ENCODE data around the gene GCGR. TPM values are rescaled to one million over a fixed set of nuclear protein-coding genes. Genes with fewer than 3 reads are reported as not detected.

The GCGR gene
- total and polyA plus RNA-seq, 2 donors from 2014 or later = 9.3 to 37.2 TPM

GRCh38 chr17:81845361-81845760, 41.4 kb downstream of the GCGR start:
- intact Hi-C loops (cut with DNase I) = no loop called here
- Histone ChIP-seq H3K9me3 (ENCODE audit: control insufficient read depth in 2 of 3, insufficient read depth in 1 of 3, low read length in 3 of 3) (no peaks in the 10 kb centered on the region), H3K27me3 (ENCODE audit: control insufficient read depth, insufficient read depth, low read length) (no peaks in the 10 kb centered on the region), H3K4me3 (ENCODE audit: low read length in 3 of 3) (no peak overlapping the region), H3K36me3 (ENCODE audit: control insufficient read depth in 2 of 3, insufficient read depth in 3 of 3, low read length in 3 of 3) (peaks cover 0 to 37% (median 12%) of the 10 kb centered on the region in 3 donors), H3K9ac (ENCODE audit: low read length in 3 of 3) (no peak overlapping the region), H3K4me1 (ENCODE audit: control insufficient read depth in 2 of 3, insufficient read depth in 2 of 3, low read depth in 1 of 3, low read length in 3 of 3) (no peaks in the 10 kb centered on the region), H3K27ac (ENCODE audit: low read depth in 2 of 2, low read length in 2 of 2) (no peak overlapping the region)
- DNase-seq (no peak), FAIRE-seq (no peak)
- no peak for TF ChIP-seq CTCF (IDR thresholded peaks at IDR 0.05; ENCODE audit: borderline replicate concordance, extremely low read depth, insufficient read depth)

GRCh38 chr17:81845881-81846742, 42.2 kb downstream of the GCGR start:
- Histone ChIP-seq H3K9ac (ENCODE audit: low read length in 3 of 3) (no peak overlapping the region), H3K27ac (ENCODE audit: low read depth in 2 of 2, low read length in 2 of 2) (no peak overlapping the region), H3K9me3 (ENCODE audit: control insufficient read depth in 2 of 3, insufficient read depth in 1 of 3, low read length in 3 of 3) (no peaks in the 10 kb centered on the region), H3K27me3 (ENCODE audit: control insufficient read depth, insufficient read depth, low read length) (no peaks in the 10 kb centered on the region), H3K4me3 (ENCODE audit: low read length in 3 of 3) (no peak overlapping the region), H3K4me1 (ENCODE audit: control insufficient read depth in 2 of 3, insufficient read depth in 2 of 3, low read depth in 1 of 3, low read length in 3 of 3) (no peaks in the 10 kb centered on the region), H3K36me3 (ENCODE audit: control insufficient read depth in 2 of 3, insufficient read depth in 3 of 3, low read length in 3 of 3) (peaks cover 0 to 37% (median 12%) of the 10 kb centered on the region in 3 donors)
- FAIRE-seq (no peak), DNase-seq (no peak)
- intact Hi-C loops (cut with DNase I) = no loop called here
- TF ChIP-seq CTCF (IDR thresholded peaks at IDR 0.05; ENCODE audit: borderline replicate concordance, extremely low read depth, insufficient read depth) = no peak

DNA sequence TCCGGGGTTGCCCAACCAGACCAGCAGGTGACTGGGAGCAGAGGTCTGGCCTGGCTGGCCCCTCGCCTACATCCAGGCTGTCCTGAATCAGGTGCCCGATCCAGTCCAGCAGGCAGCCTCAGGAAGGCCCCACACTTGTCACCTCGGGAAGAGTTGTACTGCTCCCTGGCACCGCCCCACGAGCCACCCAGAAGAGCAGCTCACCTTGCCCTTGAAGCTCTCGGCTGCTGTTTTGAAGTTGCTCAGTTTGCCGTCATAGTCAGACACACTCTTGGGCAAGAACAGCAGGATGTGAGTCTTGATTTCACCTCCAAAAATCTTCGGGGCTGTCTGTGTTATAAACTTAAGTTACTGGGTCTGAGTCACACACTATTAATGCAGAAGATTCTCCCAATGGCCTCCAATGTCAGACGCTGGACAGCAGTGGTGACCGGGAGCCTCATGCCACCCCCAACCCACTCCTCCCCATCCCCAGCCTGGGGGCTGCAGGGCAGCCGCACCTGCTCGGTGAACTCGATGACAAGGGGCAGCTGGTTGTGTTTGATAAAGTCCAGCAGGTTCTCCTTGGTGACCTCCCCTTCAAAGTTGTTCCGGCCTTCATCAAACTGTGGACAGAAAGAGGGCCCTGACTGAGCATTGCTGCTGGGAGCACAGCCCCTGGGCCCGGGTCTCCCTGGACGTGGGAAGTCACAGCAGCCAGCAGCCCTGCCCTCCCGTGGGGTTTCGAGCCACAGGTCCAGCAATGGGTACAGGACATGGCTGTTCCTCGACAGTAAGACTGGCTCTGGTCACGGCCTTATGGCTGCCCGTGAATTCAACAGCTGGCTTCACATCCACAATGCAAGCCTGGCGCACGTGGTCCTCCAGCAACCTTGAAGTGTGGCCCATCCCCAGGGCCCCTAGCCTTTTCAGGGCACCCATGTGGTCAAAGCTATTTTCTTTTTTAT, 43.1 kb downstream of the GCGR start:
- Histone ChIP-seq H3K4me1 (ENCODE audit: control insufficient read depth in 2 of 3, insufficient read depth in 2 of 3, low read depth in 1 of 3, low read length in 3 of 3) (no peaks in the 10 kb centered on the region), H3K9ac (ENCODE audit: low read length in 3 of 3) (no peak overlapping the region), H3K9me3 (ENCODE audit: control insufficient read depth in 2 of 3, insufficient read depth in 1 of 3, low read length in 3 of 3) (no peaks in the 10 kb centered on the region), H3K36me3 (ENCODE audit: control insufficient read depth in 2 of 3, insufficient read depth in 3 of 3, low read length in 3 of 3) (peaks cover 0 to 45% (median 12%) of the 10 kb centered on the region in 3 donors), H3K27ac (ENCODE audit: low read depth in 2 of 2, low read length in 2 of 2) (no peak overlapping the region), H3K4me3 (ENCODE audit: low read length in 3 of 3) (no peak overlapping the region), H3K27me3 (ENCODE audit: control insufficient read depth, insufficient read depth, low read length) (no peaks in the 10 kb centered on the region)
- intact Hi-C loops (cut with DNase I) = no loop called here
- no peak for TF ChIP-seq CTCF (IDR thresholded peaks at IDR 0.05; ENCODE audit: borderline replicate concordance, extremely low read depth, insufficient read depth)
- DNase-seq (peak in 1 of 5 donors; percentile 76), FAIRE-seq (no peak)

Measured in kidney (tissue), 14 donors.